BJ (cell line): Measurements from ENCODE around the gene MED13L. TPM values are rescaled to one million over a fixed set of nuclear protein-coding genes. Genes with fewer than 3 reads are reported as not detected.

Experiments
- CTCF ChIA-PET: fragments of 350-600 bp; formaldehyde crosslinking; extraction: SDS; loops from one replicate; lab custom pipeline; 2021; ENCODE audit warnings: antibody characterized with exemption, inconsistent platforms; lab: Yijun Ruan, JAX
- POLR2A ChIA-PET: fragments of 300-600 bp; sonication (Branson Sonifier 250); formaldehyde crosslinking; extraction: SDS; loops from one replicate; lab custom pipeline; 2021; ENCODE audit warnings: antibody characterized with exemption; lab: Charles Lee
- DNase-seq: peaks from one replicate; pipeline ENCODE4 v3.0.0-alpha.2; 2011; ENCODE audit warnings: low read depth
- H3K27me3 ChIP-seq: 2 replicates; pipeline ENCODE4 v1.6.0; 2011; ENCODE audit warnings: low read length; ENCODE audit not compliant: control insufficient read depth, insufficient read depth
- H3K36me3 ChIP-seq: 2 replicates; pipeline ENCODE4 v1.5.1; 2011; ENCODE audit warnings: low read length; ENCODE audit not compliant: control insufficient read depth, insufficient read depth
- H3K4me3 ChIP-seq: 2 replicates; pipeline ENCODE4 v1.5.1; 2011; ENCODE audit warnings: low read depth, mild to moderate bottlenecking, control low read depth, low read length
- CTCF ChIP-seq: IDR thresholded peaks from 2 replicates; pipeline ENCODE4 v1.5.1; 2011; ENCODE audit warnings: low read depth, mild to moderate bottlenecking, control low read depth, inconsistent platforms, low read length, moderate library complexity; ENCODE audit not compliant: insufficient read depth
- polyA plus RNA-seq: library from polyadenylated mRNA; depleted of rRNA; stranded (reverse); fragments of >200 nt; gene quantifications from 2 replicates; pipeline ENCODE4 v1.2.3, GENCODE V29; 2011

Gene MED13L
- polyA plus RNA-seq, 1 experiment = 43.7 TPM

GRCh38 chr12:116187151-116187511 lies 90.4 kb downstream of the MED13L start:
- ChIA-PET POLR2A (no interaction called here), CTCF (interaction anchor here (1.1 kb wide), 1 partner anchor 12 kb away, joined by 3 read pairs; no protein-coding TSS in a partner anchor)
- no peaks in the 10 kb centered on the region for H3K36me3 ChIP-seq
- no peak for TF ChIP-seq CTCF
- DNase-seq = no peak
- no peaks in the 10 kb centered on the region for H3K27me3 ChIP-seq
- no peak overlapping the region for H3K4me3 ChIP-seq

- H3K27me3 ChIP-seq = no peaks in the 10 kb centered on the region
- ChIA-PET POLR2A (interaction anchor here (0.5 kb wide), 1 partner anchor 193 kb away, joined by 5 read pairs; no protein-coding TSS in a partner anchor), CTCF (interaction anchor here (1.1 kb wide), 1 partner anchor 13 kb away, joined by 3 read pairs; no protein-coding TSS in a partner anchor)
- no peak for DNase-seq
- no peak for TF ChIP-seq CTCF
- no peak overlapping the region for H3K4me3 ChIP-seq
- H3K36me3 ChIP-seq = no peaks in the 10 kb centered on the region
These were observed 90.9 kb downstream of the MED13L start for GRCh38 chr12:116186482-116187150.

- no peak for TF ChIP-seq CTCF
- H3K36me3 ChIP-seq = no peaks in the 10 kb centered on the region
- ChIA-PET CTCF (interaction anchor here (1.2 kb wide), 1 partner anchor 11 kb away, joined by 4 read pairs; no protein-coding TSS in a partner anchor), POLR2A (no interaction called here)
- no peak for DNase-seq
- H3K4me3 ChIP-seq = no peak overlapping the region
- no peaks in the 10 kb centered on the region for H3K27me3 ChIP-seq
These were observed 92.7 kb downstream of the MED13L start for GRCh38 chr12:116184763-116185162.

GRCh38 chr12:116183741-116184141 lies 93.8 kb downstream of the MED13L start:
- Histone ChIP-seq H3K4me3 (no peak overlapping the region), H3K27me3 (no peaks in the 10 kb centered on the region), H3K36me3 (no peaks in the 10 kb centered on the region)
- DNase-seq = no peak
- ChIA-PET POLR2A (no interaction called here), CTCF (interaction anchor here (1.2 kb wide), 1 partner anchor 12 kb away, joined by 4 read pairs; no protein-coding TSS in a partner anchor)
- TF ChIP-seq CTCF = no peak

GRCh38 chr12:116182359-116183063 lies 95.0 kb downstream of the MED13L start:
- Histone ChIP-seq H3K36me3 (no peaks in the 10 kb centered on the region), H3K27me3 (no peaks in the 10 kb centered on the region), H3K4me3 (no peak overlapping the region)
- no peak for DNase-seq
- CTCF ChIA-PET = interaction anchor here (1.1 kb wide), 1 partner anchor 12 kb away, joined by 3 read pairs; no protein-coding TSS in a partner anchor
- TF ChIP-seq CTCF = no peak
- POLR2A ChIA-PET = no interaction called here
